ENCODE measurements around the gene INSC. TPM values are rescaled to one million over a fixed set of nuclear protein-coding genes. Genes with fewer than 3 reads are reported as not detected.

Gene INSC
- polyA plus RNA-seq, 3 donors = not detected

- no peak overlapping the region for H3K4me3 ChIP-seq (replicated peaks in 1 of 3; ENCODE audit: low read depth in 2 of 3, low read length in 3 of 3)
- no peak overlapping the region for H3K4me2 ChIP-seq (replicated peaks; ENCODE audit: extremely low read depth, low read length, poor library complexity, severe bottlenecking)
- no peaks in the 10 kb centered on the region for H3K27me3 ChIP-seq (ENCODE audit: control insufficient read depth in 2 of 2, insufficient read depth in 2 of 2, low read length in 2 of 2)
- H3K9ac ChIP-seq (ENCODE audit: insufficient read depth, low read length, poor library complexity, severe bottlenecking) = no peak overlapping the region
- no peaks in the 10 kb centered on the region for H3K4me1 ChIP-seq (ENCODE audit: control insufficient read depth in 1 of 2, insufficient read depth in 2 of 2, low read length in 2 of 2)
- Mint-ChIP-seq H3K27me3 (ENCODE audit: low read depth in 3 of 3) (peaks cover 1 to 10% (median 6%) of the 10 kb centered on the region in 3 donors), H3K27ac (no peak overlapping the region), H3K9me3 (peaks cover 0 to 3% (median 2%) of the 10 kb centered on the region in 7 donors), H3K4me3 (no peak overlapping the region), H3K36me3 (no peaks in the 10 kb centered on the region), H3K4me1 (peaks cover 1% of the 10 kb centered on the region)
- H3K79me2 ChIP-seq (ENCODE audit: insufficient read depth, low read length) = no peaks in the 10 kb centered on the region
- no CpG with 5 or more reads among the region's 1 CpG for WGBS (ENCODE audit: insufficient coverage)
- no peak overlapping the region for H2AFZ ChIP-seq (ENCODE audit: insufficient read depth, low read depth, low read length, poor library complexity, severe bottlenecking)
- H3K36me3 ChIP-seq (replicated peaks in 1 of 2; ENCODE audit: control insufficient read depth in 1 of 2, insufficient read depth in 2 of 2, low read length in 2 of 2) = no peaks in the 10 kb centered on the region
- no peak for TF ChIP-seq CTCF (IDR thresholded peaks at IDR 0.05)
- H3K9me3 ChIP-seq (replicated peaks in 1 of 2; ENCODE audit: control insufficient read depth in 1 of 2, insufficient read depth in 1 of 2, low read length in 2 of 2) = peaks cover 0 to 4% of the 10 kb centered on the region in 2 donors
- no peak for DNase-seq
- H3K27ac ChIP-seq (ENCODE audit: low read depth in 1 of 2, low read length in 2 of 2) = no peak overlapping the region
- H4K20me1 ChIP-seq (ENCODE audit: insufficient read depth, low read length) = no peaks in the 10 kb centered on the region
- intact Hi-C loops (cut with micrococcal nuclease) = no loop called here
Measured at GRCh38 chr11:15185021-15185420, 70.3 kb downstream of the INSC start.

- WGBS (ENCODE audit: insufficient coverage) = no CpG with 5 or more reads among the region's 4 CpGs
- H4K20me1 ChIP-seq (ENCODE audit: insufficient read depth, low read length) = no peaks in the 10 kb centered on the region
- no peak overlapping the region for H2AFZ ChIP-seq (ENCODE audit: insufficient read depth, low read depth, low read length, poor library complexity, severe bottlenecking)
- intact Hi-C loops (cut with micrococcal nuclease) = no loop called here
- H3K9me3 ChIP-seq (replicated peaks in 1 of 2; ENCODE audit: control insufficient read depth in 1 of 2, insufficient read depth in 1 of 2, low read length in 2 of 2) = peaks cover 0 to 4% of the 10 kb centered on the region in 2 donors
- TF ChIP-seq CTCF (IDR thresholded peaks at IDR 0.05) = no peak
- H3K27me3 ChIP-seq (ENCODE audit: control insufficient read depth in 2 of 2, insufficient read depth in 2 of 2, low read length in 2 of 2) = no peaks in the 10 kb centered on the region
- Mint-ChIP-seq H3K36me3 (no peaks in the 10 kb centered on the region), H3K4me1 (no peaks in the 10 kb centered on the region), H3K27ac (no peak overlapping the region), H3K27me3 (ENCODE audit: low read depth in 3 of 3) (peaks cover 0 to 9% (median 5%) of the 10 kb centered on the region in 3 donors), H3K4me3 (no peak overlapping the region), H3K9me3 (peaks cover 0 to 8% (median 3%) of the 10 kb centered on the region in 7 donors)
- no peak overlapping the region for H3K4me3 ChIP-seq (replicated peaks in 1 of 3; ENCODE audit: low read depth in 2 of 3, low read length in 3 of 3)
- no peak overlapping the region for H3K4me2 ChIP-seq (replicated peaks; ENCODE audit: extremely low read depth, low read length, poor library complexity, severe bottlenecking)
- no peaks in the 10 kb centered on the region for H3K36me3 ChIP-seq (replicated peaks in 1 of 2; ENCODE audit: control insufficient read depth in 1 of 2, insufficient read depth in 2 of 2, low read length in 2 of 2)
- no peak overlapping the region for H3K9ac ChIP-seq (ENCODE audit: insufficient read depth, low read length, poor library complexity, severe bottlenecking)
- DNase-seq = no peak
- H3K4me1 ChIP-seq (ENCODE audit: control insufficient read depth in 1 of 2, insufficient read depth in 2 of 2, low read length in 2 of 2) = no peaks in the 10 kb centered on the region
- no peaks in the 10 kb centered on the region for H3K79me2 ChIP-seq (ENCODE audit: insufficient read depth, low read length)
- H3K27ac ChIP-seq (ENCODE audit: low read depth in 1 of 2, low read length in 2 of 2) = no peak overlapping the region
Measured at GRCh38 chr11:15186146-15186545, 71.4 kb downstream of the INSC start.

All from CD14-positive monocyte (primary cell).